Erythroblast (primary cell): Measurements from ENCODE around the gene DAB2IP.
"Not testable (repeated sequence)": the region's sequence is repeated elsewhere in the genome, so short reads cannot be mapped to it uniquely, and the experiment has no call there.

ENCODE experiments used
- GATA1 ChIP-seq: IDR thresholded peaks from 2 replicates; pipeline ENCODE4 v1.6.1; 2011; ENCODE audit warnings: low read depth, mild to moderate bottlenecking, control low read depth, low read length, moderate library complexity
- POLR2A ChIP-seq: IDR thresholded peaks from 2 replicates; pipeline ENCODE4 v1.6.1; 2011; ENCODE audit warnings: mild to moderate bottlenecking, low read length

GRCh38 chr9:121623430-121623829 is 28.0 kb upstream of the DAB2IP start:
- TF ChIP-seq POLR2A, GATA1: not testable (repeated sequence)
